Activated T-cell treated with anti-CD3 and anti-CD28 coated beads for 24 hours (primary cell): ENCODE data around the gene RNF121.
A peak's percentile ranks its signal among the peaks of the same experiment; 100 is the strongest.

ENCODE experiments used
- DNase-seq: peaks from one replicate; pipeline ENCODE4 v3.0.0-alpha.2; 2020; ENCODE audit warnings: low read depth

Gene RNF121

GRCh38 chr11:71988050-71988449, 59.2 kb downstream of the RNF121 start:
- no peak for DNase-seq

- no peak for DNase-seq
These were observed 61.9 kb downstream of the RNF121 start for GRCh38 chr11:71990701-71991100.

- DNase-seq: no peak
These were observed 62.6 kb downstream of the RNF121 start for GRCh38 chr11:71991494-71991893.

GRCh38 chr11:71992136-71992730, 63.4 kb downstream of the RNF121 start:
- DNase-seq: no peak

GRCh38 chr11:71994786-71995185, 65.9 kb downstream of the RNF121 start:
- no peak for DNase-seq

- no peak for DNase-seq
These were observed 67.0 kb downstream of the RNF121 start for GRCh38 chr11:71995726-71996291.

GRCh38 chr11:71996517-71996916, 67.7 kb downstream of the RNF121 start:
- DNase-seq: no peak

- DNase-seq: no peak
These were observed 68.1 kb downstream of the RNF121 start for GRCh38 chr11:71996946-71997345.

GRCh38 chr11:71997594-71997993, 68.7 kb downstream of the RNF121 start:
- DNase-seq: no peak

- DNase-seq: no peak
These were observed 69.2 kb downstream of the RNF121 start for GRCh38 chr11:71998061-71998460.

- DNase-seq: peak; percentile 11
These were observed 69.9 kb downstream of the RNF121 start, which contains the start of gene IL18BP for GRCh38 chr11:71998649-71999310. IL18BP (plus strand) TSS chr11:71998909; CDS start chr11:71999985, 1,076 bp downstream.

- no peak for DNase-seq
These were observed 70.5 kb downstream of the RNF121 start for GRCh38 chr11:71999362-71999761.

- no peak for DNase-seq
These were observed 71.0 kb downstream of the RNF121 start for GRCh38 chr11:71999798-72000197.

GRCh38 chr11:72000202-72000867, 71.5 kb downstream of the RNF121 start:
- DNase-seq: no peak

- DNase-seq: no peak
These were observed 72.4 kb downstream of the RNF121 start for GRCh38 chr11:72001285-72001684.

GRCh38 chr11:72001834-72002591, 73.2 kb downstream of the RNF121 start:
- DNase-seq: no peak

GRCh38 chr11:72002841-72003775, 74.3 kb downstream of the RNF121 start:
- DNase-seq: no peak

- no peak for DNase-seq
These were observed 74.9 kb downstream of the RNF121 start for GRCh38 chr11:72003776-72004171.

GRCh38 chr11:72004515-72005346, 75.9 kb downstream of the RNF121 start:
- no peak for DNase-seq
